SK-N-SH (cell line): ENCODE results near the gene PCSK9.

Experiments used
- EP300 ChIP-seq, 2 experiments: IDR thresholded peaks; 2 replicates each; pipeline versions ENCODE4 v1.4.0 to v1.6.1; 2012; ENCODE audit warnings: borderline replicate concordance in 1 of 2, low read depth in 1 of 2, low read length in 1 of 2
- FOXJ3 ChIP-seq: sonication (generic); formaldehyde crosslinking; IDR thresholded peaks from 2 replicates; pipeline ENCODE4 v1.5.1; 2020; ENCODE audit warnings: mild to moderate bottlenecking, missing genetic modification reagents
- FOXM1 ChIP-seq: IDR thresholded peaks from 2 replicates; pipeline ENCODE4 v1.4.0; 2012; ENCODE audit warnings: low read depth, mild to moderate bottlenecking
- GABPA ChIP-seq: IDR thresholded peaks from 2 replicates; pipeline ENCODE4 v1.4.0; 2012; ENCODE audit warnings: low read depth, mild to moderate bottlenecking
- MXI1 ChIP-seq: IDR thresholded peaks from 2 replicates; pipeline ENCODE4 v1.6.1; 2012; ENCODE audit warnings: mild to moderate bottlenecking, low read depth, low read length, improper control_type of control experiment
- NFIC ChIP-seq: IDR thresholded peaks from 2 replicates; pipeline ENCODE4 v1.4.0; 2012; ENCODE audit warnings: borderline replicate concordance
- POLR2AphosphoS5 ChIP-seq: IDR thresholded peaks from 2 replicates; pipeline ENCODE4 v1.6.1; 2012; ENCODE audit warnings: low read depth, low read length
- SIN3A ChIP-seq: IDR thresholded peaks from 2 replicates; pipeline ENCODE4 v1.6.1; 2012; ENCODE audit warnings: low read depth, mild to moderate bottlenecking, low read length, moderate library complexity, borderline replicate concordance
- TAF1 ChIP-seq: IDR thresholded peaks from 2 replicates; pipeline ENCODE4 v1.6.1; 2012; ENCODE audit warnings: low read depth, mild to moderate bottlenecking, low read length, moderate library complexity, borderline replicate concordance
- TEAD4 ChIP-seq: IDR thresholded peaks from 2 replicates; pipeline ENCODE4 v1.4.0; 2012; ENCODE audit warnings: mild to moderate bottlenecking, borderline replicate concordance; ENCODE audit not compliant: insufficient read depth
- YY1 ChIP-seq: IDR thresholded peaks from 2 replicates; pipeline ENCODE4 v1.4.0; 2012; ENCODE audit warnings: low read depth, mild to moderate bottlenecking
- TF ChIP-seq, protein P1 (sequence below): IDR thresholded peaks from 2 replicates; pipeline ENCODE4 v1.6.1; 2012; ENCODE audit warnings: mild to moderate bottlenecking, low read depth, low read length, moderate library complexity
- TF ChIP-seq, protein P2 (sequence below): fragments of 200-600 bp; sonication (generic); IDR thresholded peaks from 2 replicates; pipeline ENCODE4 v1.6.1; 2017; ENCODE audit warnings: antibody characterized with exemption, mild to moderate bottlenecking, moderate library complexity
- TF ChIP-seq, protein P3 (sequence below): IDR thresholded peaks from 2 replicates; pipeline ENCODE4 v1.4.0; 2012; ENCODE audit warnings: low read depth

DNA sequence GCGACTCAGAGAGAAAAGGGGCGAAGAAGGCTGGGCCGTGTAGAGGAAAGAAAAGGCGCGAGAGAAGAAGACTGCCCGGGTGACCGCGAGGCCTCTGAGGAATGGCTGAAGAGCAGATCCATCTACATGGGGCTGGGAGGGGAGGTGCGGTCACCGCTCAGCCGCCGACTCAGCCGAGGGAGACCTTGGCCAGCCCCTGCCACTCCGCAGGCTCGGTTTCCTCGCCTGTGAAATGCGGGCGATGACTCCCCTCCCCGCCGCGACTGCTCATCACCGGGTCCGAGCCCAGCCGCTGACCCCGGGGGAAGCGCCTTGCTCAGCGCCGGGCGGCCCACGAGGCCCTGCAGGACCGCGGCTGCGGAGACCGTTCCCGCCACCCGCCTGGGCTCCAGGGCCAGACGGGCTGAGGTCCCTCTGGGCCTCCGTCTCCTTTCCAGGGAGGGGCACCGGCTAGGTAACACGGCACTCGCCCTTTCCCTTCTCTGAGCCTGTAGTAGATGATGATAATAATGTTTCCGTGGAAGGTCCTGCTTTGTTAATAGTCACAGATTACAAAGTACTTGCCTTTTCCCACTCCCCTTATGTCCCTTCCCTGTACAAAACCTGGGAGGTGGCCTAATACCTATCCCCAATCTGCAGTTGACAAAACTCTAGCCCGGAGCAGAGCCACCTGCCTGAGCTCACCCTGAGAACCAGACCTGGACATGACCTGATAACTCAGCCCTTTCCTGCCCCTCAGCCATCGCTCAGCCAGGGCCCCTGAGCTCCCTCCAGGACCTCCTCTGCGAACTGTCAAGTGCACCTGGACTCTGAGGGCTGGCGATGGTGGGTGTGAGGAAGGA, 42.3 kb upstream of the PCSK9 start:
- TF ChIP-seq, protein P1, sequence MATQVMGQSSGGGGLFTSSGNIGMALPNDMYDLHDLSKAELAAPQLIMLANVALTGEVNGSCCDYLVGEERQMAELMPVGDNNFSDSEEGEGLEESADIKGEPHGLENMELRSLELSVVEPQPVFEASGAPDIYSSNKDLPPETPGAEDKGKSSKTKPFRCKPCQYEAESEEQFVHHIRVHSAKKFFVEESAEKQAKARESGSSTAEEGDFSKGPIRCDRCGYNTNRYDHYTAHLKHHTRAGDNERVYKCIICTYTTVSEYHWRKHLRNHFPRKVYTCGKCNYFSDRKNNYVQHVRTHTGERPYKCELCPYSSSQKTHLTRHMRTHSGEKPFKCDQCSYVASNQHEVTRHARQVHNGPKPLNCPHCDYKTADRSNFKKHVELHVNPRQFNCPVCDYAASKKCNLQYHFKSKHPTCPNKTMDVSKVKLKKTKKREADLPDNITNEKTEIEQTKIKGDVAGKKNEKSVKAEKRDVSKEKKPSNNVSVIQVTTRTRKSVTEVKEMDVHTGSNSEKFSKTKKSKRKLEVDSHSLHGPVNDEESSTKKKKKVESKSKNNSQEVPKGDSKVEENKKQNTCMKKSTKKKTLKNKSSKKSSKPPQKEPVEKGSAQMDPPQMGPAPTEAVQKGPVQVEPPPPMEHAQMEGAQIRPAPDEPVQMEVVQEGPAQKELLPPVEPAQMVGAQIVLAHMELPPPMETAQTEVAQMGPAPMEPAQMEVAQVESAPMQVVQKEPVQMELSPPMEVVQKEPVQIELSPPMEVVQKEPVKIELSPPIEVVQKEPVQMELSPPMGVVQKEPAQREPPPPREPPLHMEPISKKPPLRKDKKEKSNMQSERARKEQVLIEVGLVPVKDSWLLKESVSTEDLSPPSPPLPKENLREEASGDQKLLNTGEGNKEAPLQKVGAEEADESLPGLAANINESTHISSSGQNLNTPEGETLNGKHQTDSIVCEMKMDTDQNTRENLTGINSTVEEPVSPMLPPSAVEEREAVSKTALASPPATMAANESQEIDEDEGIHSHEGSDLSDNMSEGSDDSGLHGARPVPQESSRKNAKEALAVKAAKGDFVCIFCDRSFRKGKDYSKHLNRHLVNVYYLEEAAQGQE: no peak
- TF ChIP-seq, protein P2, sequence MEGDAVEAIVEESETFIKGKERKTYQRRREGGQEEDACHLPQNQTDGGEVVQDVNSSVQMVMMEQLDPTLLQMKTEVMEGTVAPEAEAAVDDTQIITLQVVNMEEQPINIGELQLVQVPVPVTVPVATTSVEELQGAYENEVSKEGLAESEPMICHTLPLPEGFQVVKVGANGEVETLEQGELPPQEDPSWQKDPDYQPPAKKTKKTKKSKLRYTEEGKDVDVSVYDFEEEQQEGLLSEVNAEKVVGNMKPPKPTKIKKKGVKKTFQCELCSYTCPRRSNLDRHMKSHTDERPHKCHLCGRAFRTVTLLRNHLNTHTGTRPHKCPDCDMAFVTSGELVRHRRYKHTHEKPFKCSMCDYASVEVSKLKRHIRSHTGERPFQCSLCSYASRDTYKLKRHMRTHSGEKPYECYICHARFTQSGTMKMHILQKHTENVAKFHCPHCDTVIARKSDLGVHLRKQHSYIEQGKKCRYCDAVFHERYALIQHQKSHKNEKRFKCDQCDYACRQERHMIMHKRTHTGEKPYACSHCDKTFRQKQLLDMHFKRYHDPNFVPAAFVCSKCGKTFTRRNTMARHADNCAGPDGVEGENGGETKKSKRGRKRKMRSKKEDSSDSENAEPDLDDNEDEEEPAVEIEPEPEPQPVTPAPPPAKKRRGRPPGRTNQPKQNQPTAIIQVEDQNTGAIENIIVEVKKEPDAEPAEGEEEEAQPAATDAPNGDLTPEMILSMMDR: no peak
- no peak for TF ChIP-seq YY1
- no peak for TF ChIP-seq FOXM1
- TF ChIP-seq POLR2AphosphoS5: no peak
- TF ChIP-seq TAF1: no peak
- TF ChIP-seq GABPA: no peak
- no peak for TF ChIP-seq TEAD4
- TF ChIP-seq FOXJ3: no peak
- TF ChIP-seq SIN3A: no peak
- no peak for TF ChIP-seq MXI1
- no peak for TF ChIP-seq NFIC
- TF ChIP-seq EP300 (IDR thresholded peaks at IDR 0.05; ENCODE audit: borderline replicate concordance in 1 of 2, low read depth in 1 of 2, low read length in 1 of 2): no peak
- TF ChIP-seq, protein P3, sequence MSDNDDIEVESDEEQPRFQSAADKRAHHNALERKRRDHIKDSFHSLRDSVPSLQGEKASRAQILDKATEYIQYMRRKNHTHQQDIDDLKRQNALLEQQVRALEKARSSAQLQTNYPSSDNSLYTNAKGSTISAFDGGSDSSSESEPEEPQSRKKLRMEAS: no peak
